ENCODE results near the gene UBE2L5.
A peak's percentile ranks its signal among the peaks of the same experiment; 100 is the strongest.

The UBE2L5 gene

GRCh38 chr13:30466841-30467252, 44.6 kb downstream of the UBE2L5 start:
- no peak for DNase-seq

- DNase-seq: no peak
Observed at GRCh38 chr13:30473675-30474074, 51.4 kb downstream of the UBE2L5 start.

GRCh38 chr13:30477346-30478195, 55.3 kb downstream of the UBE2L5 start:
- DNase-seq: peak in 3 of 56 donors; percentile 1 to 2 (median 1)
